NCI-H2029 (cell line): ENCODE results near the gene NUP93.
A peak's percentile ranks its signal among the peaks of the same experiment; 100 is the strongest.

Experiments
- DNase-seq: peaks from one replicate; lab custom pipeline; 2025; lab: John Stamatoyannopoulos, UW

The NUP93 gene

DNA sequence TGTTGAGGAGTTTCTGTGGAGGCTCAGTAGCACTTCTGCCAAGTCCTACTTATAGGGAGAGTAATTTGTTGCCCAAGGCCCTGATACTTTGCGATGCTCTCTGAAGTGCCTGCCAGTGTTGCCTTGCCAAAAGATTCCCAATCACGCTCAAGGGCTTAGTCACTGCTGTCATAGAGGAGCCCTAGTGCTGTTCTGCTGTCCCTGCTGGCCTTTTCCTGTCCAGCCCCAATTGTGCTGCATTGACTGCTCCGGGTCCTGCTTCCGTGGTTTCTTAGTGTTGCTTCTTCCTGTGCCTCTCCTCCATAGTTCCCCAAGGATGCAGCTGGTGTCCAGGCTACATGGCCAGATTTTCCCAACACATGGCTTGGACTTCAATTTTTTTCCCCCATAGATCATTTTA is 13.9 kb downstream of the NUP93 start:
- DNase-seq: no peak

DNA sequence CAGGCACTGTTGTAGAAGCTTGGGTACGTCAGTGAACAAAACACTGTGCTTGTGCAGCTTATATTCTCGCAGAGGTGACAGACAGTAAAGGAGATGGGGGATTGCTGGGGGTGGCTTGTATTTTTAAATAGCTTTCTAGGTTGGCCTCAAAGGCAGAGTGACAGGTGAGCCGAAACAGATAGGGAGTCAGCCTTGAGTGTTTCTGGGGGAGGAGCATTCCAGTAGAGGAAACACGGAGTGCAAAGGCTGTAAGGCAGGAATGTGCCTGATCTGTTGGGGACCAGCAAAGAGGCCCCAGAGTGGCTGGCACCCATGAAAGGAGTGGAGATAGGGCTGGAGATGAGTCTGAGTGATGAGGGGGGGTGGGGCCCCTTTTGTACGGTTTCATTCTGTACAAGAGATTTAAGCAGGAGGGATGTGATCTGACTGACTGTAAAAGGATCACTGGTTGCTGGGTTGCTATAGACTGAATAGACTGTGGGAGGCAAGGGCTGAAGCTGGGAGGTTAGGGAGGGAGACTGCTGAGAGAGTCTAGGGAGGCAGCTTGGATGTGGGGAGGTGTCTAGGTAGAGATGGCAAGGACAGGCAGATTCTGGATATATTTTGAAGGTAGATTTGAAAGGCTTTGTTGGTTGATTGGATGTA is 15.2 kb downstream of the NUP93 start:
- no peak for DNase-seq

DNA sequence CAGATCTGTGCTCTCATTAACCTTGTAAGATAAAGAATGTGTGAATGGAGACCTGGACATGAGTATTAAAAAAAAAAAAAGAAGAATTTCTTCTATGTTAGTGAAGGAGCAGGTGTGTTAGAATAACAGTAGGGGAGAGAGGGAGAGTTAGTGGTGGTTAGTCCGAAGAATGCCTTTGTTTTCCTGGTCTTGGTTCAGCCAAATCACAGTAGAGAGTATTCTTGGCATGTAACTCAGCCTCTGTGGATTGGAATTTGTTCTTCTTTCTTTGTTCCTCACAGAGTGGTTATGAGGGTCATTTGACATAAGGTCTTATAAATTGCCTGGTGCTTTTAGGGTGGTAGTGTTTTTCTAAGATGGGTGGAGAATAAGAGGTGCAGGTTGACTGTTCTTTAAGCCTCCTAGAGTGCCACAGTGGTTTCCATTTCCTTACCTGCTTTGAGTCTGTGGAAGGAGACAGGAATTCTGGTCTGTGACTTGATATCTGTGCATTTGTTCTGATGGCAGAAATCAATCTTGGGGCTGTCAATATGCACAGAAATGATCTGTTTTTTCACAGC is 17.6 kb downstream of the NUP93 start:
- no peak for DNase-seq

DNA sequence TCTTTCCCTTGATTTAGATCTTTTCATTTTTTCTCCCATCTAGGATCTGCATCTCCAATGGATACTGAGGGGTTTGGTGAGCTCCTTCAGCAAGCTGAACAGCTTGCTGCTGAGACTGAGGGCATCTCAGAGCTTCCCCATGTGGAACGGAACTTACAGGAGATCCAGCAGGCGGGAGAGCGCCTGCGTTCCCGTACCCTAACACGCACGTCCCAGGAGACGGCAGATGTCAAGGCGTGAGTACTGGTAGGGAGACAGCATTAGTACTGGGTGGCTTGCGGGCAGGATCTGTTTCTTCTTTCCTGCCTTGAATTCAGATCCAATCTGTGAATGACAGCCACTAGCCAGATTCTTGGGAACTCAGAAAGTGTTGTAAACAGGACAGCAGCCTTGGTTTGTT is 18.3 kb downstream of the NUP93 start:
- no peak for DNase-seq

DNA sequence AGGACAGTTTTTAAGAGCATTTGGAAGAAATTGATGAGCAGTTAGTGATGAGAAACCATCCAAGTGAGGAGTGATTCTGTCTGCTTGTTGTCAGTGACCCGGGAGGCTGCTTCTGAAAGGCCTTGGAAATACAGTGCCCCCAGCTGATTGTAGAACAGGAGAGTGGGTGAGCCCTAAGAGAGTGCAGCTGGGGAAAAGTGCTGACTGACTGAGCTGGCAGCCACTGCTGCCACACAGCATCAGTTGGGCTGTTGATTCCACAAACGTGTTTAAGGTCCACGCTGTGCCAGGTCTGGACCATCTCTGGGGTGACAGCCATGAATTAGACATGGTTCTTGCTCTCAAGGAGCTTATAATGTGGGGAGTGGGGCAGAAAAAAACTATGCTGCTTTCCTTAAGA is 18.9 kb downstream of the NUP93 start:
- no peak for DNase-seq

DNA sequence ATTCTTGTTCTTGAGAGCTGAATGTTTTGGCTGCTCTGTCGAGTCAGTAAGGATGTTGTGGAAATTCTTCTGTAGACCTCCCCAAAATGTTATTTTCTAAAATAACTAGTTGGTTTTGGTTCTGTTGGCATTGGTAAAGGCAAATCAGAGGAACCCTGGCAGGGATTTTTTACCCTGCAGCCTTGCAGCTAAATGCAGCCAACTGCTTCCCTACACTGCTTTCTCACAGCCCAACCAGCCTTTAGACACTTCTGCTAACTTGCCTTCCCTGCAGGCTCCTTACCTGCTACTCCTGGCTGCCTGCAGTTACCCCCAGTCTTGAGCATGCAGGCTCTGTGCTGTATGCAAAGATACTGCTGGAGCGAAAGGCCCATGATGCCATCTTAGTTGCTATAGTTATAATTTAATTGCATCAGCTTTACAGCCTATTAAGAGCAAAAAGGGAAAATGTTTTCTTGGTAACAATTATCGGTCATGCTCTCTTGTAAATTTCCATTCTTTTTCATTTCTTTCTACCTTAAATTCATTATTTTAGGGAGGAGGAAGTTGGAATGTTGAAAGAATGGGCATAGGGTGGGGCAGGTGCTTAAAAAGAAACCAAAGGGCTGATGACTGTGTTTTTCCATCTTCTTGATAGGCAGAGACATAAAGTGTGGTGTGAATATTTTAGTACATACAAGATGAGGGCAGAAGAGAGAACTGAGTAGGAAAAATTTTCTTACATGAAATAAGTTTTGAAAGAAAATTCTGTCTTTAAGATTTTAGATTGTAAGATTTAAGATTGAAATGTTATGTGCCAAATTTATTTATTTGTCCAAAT is 20.0 kb downstream of the NUP93 start:
- DNase-seq: no peak

DNA sequence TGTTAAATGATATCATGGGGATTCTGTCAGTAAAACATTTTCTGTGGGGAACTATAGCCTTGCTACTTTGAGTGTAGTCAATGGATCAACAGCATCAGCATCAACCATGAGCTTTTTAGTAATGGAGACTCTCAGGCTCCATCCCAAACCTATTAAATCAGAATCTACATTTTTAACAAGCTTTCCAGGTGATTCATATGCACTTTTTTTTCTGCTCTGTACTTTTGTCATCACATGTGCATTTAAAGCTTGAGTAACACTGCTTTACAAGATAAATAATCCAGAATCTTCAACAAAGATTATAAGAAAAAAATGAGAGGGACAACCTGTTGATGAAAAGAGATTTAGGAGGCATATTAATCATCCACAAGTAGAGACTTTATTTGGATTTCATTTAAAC is 23.5 kb downstream of the NUP93 start:
- DNase-seq: no peak

DNA sequence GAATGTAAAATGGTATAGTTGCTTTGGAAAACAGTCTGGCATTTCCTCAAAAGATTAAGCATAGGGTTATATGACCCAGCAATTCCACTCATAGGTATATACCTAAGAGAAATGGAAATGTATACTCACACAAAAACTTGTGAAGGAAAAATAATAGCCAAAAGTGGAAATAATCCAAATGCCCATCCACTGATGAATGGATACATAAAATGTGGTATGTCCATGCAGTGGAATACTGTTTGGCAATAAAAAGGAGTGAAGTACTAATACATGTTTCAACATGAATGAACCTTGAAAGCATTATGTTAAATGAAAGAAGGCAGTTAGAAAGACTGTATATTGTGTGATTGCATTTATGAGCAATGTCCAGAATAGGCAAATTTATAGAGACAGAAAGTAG is 25.1 kb downstream of the NUP93 start:
- DNase-seq: no peak

DNA sequence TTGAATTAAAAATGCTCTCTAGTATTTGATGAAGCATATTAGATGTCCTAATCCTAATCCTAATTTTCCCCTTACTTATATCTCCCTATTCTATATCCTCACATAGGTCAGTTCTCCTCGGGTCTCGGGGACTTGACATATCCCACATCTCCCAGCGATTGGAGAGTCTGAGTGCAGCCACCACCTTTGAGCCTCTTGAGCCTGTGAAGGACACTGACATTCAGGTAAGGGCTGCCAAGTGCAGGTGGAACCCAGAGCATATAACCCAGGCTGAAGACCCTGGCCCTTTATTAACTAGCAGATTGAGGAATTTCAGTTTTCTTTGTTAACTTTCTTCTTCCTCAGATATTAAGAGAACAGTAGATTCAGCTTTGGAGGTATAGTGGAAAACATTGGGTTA is 28.5 kb downstream of the NUP93 start:
- no peak for DNase-seq

DNA sequence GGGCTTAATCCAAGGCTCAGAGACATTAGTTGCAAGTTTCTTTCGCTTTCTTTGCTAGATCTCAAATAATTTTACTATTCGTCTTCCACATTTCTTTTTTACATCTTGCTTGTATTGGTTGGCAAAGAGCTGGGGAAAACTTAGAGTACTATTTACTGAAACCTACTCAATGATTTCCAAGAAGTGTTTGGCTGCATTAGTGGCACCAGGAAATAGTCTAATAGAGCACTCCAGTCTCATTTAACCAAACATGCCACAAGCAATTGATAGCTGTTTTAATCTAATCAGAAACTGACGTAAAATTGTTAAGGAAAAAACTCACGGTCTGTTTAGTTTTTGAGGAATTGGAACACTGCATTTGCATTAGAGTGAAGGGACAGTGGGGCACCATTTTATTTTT is 29.0 kb downstream of the NUP93 start:
- no peak for DNase-seq

DNA sequence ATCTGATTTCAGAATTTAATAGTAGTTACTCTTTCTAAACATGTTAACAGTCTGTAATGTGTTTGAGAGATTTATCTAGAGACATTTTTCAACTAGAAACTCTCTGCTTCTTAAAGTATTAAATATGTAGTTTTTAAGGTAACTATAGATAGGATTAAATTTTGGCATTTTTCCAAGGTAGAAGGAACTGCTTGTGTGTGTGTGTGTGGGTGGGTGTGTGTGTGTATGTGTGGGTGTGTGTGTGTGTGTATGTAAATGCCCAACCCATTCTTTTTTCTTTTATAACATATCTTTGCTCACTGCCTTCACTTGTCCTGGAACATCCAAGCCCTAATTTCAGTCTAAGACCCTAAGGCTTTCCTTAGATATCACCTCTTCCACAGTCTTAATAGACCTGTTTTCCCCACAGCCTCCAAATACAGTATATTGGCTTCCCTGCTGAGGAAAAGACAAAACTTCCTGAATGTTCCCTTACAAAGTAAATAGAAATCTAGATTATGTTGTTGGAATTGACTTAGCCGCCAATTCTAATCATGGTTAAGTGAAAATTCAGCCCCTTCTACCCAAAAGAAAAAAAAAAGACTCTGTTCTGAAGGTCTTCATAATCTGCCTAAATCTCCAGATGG is 33.5 kb downstream of the NUP93 start:
- DNase-seq: no peak

DNA sequence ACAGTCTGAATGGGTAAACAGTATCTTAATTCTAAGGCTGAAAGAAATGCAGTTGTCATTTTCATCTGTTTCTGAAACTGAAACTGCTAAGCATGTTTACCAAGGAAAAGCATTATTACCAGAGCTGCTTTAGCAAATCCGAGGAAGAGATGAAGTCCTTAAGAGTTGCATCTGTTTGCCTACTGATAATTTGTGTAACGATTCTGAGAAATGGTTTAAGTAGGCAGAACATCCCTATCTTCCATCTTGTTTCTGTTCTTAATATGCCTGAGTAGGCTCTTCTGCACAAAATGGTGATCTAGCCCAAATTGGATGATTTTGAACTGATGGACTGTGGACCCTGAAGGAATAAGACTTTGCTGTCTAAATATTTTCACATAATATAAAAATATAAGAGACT is 34.9 kb downstream of the NUP93 start:
- no peak for DNase-seq

DNA sequence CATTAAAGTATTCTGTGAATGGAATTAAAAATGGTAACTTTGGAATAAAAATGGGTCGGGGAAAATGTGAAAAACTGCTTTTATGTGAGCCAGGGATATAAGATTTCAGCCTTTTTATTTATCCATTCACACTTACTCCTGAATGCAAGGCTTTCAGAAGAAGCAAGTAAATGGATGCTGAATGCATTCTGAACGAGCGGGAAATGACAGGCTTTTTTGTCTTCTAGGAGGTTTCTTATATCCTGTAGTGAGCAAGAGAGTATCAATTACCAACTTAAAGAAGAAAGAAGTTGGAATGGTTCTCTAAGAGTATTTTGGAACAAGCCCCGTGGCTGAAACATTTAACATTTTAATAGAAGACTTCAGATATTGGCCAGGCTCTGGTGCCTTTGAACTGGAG is 36.0 kb downstream of the NUP93 start:
- no peak for DNase-seq

DNA sequence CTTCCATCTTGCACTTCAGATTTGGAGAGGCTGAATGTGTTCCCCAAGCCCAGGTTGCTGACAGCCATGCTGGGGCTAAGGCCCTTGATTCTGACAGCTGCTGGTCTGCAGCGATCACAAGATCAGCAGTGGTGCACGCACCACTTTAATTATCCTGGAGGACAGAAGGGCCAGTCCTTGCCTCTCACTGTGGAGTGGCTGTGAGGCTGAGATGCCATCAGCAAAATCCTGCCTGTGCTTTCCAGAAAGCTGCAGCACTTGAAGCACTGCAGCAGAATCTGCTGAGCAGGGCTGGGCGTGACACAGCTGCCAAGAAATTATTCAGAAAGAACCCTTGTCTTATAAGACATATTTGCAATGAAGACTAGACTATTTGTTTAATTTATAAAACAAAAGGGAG is 37.1 kb downstream of the NUP93 start:
- no peak for DNase-seq

DNA sequence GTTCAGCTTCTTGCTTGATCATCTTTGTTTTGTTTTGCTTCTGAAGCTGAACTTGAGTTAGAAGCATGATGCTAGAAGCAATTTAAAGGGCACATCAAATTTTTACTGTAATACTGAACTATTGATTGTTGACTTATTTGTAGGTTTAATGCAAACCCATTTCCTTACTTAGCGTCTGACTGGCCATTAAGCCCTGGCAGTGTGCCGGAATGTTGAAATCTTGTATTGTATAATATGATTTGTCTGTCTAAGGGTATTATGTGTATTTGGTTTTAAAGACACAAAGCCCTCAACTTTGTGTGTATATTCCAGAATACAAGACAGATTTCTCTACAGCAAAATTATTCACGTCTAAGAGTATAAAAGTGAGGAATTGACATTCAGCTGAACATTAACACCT is 39.7 kb downstream of the NUP93 start:
- DNase-seq: no peak

DNA sequence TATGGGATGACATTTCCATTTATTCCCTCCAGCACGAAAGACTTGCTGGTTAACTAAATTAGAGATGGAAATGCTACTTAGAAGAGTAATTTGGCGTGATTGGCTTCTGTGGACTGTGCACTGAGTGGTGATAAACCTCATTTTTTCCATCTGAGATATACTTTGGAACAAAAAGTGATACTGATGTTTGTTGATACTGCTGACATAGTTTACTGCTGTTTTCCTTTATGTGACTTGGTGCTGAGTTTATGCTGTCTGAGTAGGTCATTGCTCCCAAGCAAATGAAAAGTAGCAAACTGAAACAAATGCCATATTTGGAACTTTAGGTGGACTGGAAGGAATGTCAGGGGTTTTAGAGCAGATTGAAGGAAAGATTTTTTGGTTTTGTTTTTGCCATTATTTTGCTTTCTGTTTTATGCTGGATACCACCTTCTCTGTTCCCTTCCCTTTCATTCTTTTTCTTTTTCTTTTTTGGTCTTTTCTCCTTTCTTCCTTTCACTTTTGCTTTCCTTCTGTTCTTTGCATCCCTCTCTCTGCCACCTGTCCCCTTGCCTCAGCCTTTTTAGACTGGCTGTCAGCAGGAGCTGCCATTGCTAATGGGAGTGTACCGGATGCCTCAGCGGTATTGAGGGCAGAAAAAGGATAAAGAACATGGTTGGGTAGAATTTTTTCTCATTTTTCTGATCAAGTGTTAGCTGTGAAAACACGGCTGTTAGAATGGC is 41.8 kb downstream of the NUP93 start:
- DNase-seq: no peak

DNA sequence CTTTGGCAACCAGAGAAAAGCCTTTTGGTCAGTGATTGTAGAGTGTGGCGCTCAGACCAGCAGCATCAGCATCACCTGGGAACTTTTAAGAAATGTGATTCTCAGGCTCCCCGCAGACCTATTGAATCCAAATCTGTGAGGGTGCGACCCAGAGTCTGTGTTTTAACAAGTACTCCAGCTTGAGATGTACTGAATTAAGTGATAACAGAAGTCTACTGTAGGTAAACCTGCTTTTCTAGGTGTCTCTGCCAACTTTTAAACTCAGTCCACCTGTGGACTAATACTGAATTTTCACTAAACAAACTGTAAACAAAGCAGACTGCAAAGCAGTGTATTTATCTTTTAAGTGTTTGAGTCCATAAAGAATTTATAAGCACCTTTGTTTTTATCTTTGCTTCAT is 43.6 kb downstream of the NUP93 start:
- no peak for DNase-seq

DNA sequence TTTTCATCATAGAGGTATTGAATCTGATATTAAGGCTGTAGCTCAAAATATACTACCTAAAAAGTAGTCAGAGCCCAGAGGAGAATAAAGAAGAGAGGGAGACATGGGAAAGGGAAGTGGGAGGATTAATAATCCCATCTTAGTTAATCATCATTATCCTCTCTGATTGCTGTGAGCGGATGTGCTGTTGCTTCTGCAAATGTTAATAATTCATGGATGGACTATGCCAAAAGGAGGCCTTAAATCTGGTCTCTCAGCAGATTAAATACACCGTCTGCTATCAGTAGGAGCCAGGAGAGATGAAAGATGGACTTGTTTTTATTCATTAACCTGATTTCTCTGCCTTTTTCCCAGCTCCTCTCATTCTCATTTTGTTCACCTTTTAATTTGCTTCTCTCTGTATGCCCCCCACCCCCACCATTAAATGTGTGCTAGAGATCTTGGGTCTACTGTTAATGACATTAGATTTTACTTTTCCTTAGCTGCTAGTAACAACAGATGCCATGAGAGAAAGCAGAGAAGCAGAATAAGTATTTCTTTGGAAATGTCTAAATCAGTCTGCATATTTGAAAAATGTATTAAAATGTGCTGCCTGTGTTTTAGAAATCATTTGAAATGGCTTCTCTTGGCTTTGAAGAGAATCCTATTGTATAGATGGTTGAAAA is 44.2 kb downstream of the NUP93 start:
- DNase-seq: no peak

DNA sequence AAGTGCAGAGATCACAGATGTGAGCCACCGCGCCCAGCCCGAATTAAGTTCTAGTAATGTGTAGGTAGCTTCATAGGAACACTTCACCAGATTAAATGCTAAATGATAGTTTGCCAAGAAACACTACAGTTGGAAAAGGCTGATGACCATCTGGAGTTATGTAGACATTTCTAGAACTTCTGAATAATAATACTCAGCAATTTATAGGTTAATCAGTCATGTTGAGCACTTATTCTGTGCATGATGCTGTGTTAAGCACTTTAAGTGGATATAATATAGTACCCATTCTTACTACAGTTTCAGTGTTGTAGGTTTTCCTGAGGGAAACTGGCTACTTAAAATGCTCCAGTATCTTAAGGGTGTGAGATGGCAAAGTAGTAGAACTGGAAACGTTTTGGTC is 45.2 kb downstream of the NUP93 start:
- no peak for DNase-seq

DNA sequence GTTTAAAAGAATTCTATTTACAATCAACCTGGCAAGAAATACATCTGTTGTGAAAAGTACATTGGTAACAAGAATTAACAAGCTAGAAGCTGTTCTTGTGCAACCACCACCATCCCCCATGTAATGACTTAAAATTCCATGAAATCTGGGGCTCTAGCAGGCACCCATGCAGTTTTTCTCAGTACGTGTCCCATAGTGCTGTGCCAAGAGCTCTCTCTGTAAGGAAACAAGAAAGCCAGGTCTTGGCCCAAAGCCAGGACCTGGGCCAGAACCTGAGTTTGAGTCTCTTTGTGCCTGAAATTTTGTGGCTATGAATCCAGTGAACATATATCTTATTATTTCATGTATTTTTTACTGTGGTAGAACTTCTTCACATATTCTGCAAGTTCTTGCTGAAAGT is 46.6 kb downstream of the NUP93 start:
- peak; percentile 13 for DNase-seq

DNA sequence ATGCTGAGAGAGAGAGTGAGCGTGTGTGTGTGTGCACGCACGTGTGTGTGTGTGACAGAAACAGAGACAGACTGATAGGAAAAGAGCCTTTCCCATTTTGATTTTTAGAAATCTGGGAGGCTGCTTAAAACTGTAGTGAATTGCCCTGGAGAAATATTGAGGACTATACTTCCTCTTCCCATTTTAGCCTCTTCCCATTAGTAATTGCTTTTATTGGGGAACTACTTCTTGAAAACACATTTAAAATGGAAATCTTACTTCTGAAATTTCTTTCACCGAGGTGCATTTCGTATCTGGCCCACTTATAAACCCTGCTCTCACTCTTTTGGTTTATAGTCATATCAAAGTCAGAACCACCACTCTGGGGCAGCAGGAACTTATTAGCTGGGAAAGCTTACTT is 47.1 kb downstream of the NUP93 start:
- DNase-seq: no peak

DNA sequence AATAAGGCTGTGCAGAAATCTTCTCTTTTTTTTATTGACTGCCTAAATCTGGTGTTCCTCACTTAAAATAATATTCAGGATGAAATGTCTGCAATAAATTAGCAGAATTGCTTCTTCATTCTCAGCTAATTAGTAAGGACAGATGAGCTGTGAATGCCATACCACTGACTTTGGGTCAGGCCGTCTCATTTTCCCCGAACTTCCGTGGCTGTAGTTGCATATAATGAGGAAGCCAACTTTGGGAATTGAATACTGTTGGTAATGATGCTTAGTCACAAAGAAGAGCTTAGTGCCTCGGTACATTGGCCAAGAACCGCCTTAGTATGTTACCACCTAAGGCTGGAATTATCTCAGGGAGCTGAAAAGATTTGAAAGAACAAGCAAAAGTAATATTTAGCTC is 47.6 kb downstream of the NUP93 start:
- DNase-seq: no peak
